HG03066 (cell line): Measurements from ENCODE around the gene SAMM50.

Experiments
- ATAC-seq: cut with Tn5 transposase; IDR thresholded peaks from one replicate; pipeline ENCODE4 v1.9.1; 2021; ENCODE audit warnings: low read depth; ENCODE audit not compliant: unreplicated experiment

SAMM50 gene

GRCh38 chr22:43976861-43977795, 21.9 kb downstream of the SAMM50 start:
- no peak for ATAC-seq

- ATAC-seq: no peak
Measured at GRCh38 chr22:43978558-43978957, 23.3 kb downstream of the SAMM50 start.

- ATAC-seq: no peak
Measured at GRCh38 chr22:43980579-43980978, 25.3 kb downstream of the SAMM50 start.

GRCh38 chr22:43980996-43981395, 25.8 kb downstream of the SAMM50 start:
- ATAC-seq: no peak

GRCh38 chr22:43983808-43984207, 28.6 kb downstream of the SAMM50 start:
- no peak for ATAC-seq

- ATAC-seq: no peak
Measured at GRCh38 chr22:43985532-43985931, 30.3 kb downstream of the SAMM50 start.

GRCh38 chr22:43988116-43988820, 33.0 kb downstream of the SAMM50 start:
- ATAC-seq: no peak

- no peak for ATAC-seq
Measured at GRCh38 chr22:43988960-43989359, 33.7 kb downstream of the SAMM50 start.

- no peak for ATAC-seq
Measured at GRCh38 chr22:43990044-43990443, 34.8 kb downstream of the SAMM50 start.

- ATAC-seq: no peak
Measured at GRCh38 chr22:43991316-43992020, 36.2 kb downstream of the SAMM50 start.

- ATAC-seq: no peak
Measured at GRCh38 chr22:43992331-43992821, 37.1 kb downstream of the SAMM50 start.

- ATAC-seq: no peak
Measured at GRCh38 chr22:43993072-43993760, 38.0 kb downstream of the SAMM50 start.

- no peak for ATAC-seq
Measured at GRCh38 chr22:43994006-43994405, 38.8 kb downstream of the SAMM50 start.

- ATAC-seq: no peak
Measured at GRCh38 chr22:43994416-43994815, 39.2 kb downstream of the SAMM50 start.

- no peak for ATAC-seq
Measured at GRCh38 chr22:43995057-43995685, 39.9 kb downstream of the SAMM50 start.

GRCh38 chr22:43995798-43996169, 40.5 kb downstream of the SAMM50 start:
- ATAC-seq: no peak

GRCh38 chr22:43996170-43996980, 41.1 kb downstream of the SAMM50 start:
- ATAC-seq: no peak

GRCh38 chr22:43996981-43997265, 41.7 kb downstream of the SAMM50 start:
- no peak for ATAC-seq

- no peak for ATAC-seq
Measured at GRCh38 chr22:43998679-43999264, 43.5 kb downstream of the SAMM50 start.
